NCI-H146 treated with DMSO at 0.1 percent for 48 hours (cell line): Measurements from ENCODE around the gene GPC4.

Experiments
- DNase-seq: peaks from one replicate; lab custom pipeline; 2025; ENCODE audit not compliant: unreplicated experiment; lab: John Stamatoyannopoulos, UW

Gene GPC4

GRCh38 chrX:133415276-133416105 lies at the start of gene GPC4:
Gene GPC4, minus strand, starts transcription at chrX:133415489. Its CDS starts 524 bp downstream, at chrX:133414965.
- no peak for DNase-seq

- no peak for DNase-seq
Measured at GRCh38 chrX:133461231-133461630, 45.9 kb upstream of the GPC4 start.

DNA sequence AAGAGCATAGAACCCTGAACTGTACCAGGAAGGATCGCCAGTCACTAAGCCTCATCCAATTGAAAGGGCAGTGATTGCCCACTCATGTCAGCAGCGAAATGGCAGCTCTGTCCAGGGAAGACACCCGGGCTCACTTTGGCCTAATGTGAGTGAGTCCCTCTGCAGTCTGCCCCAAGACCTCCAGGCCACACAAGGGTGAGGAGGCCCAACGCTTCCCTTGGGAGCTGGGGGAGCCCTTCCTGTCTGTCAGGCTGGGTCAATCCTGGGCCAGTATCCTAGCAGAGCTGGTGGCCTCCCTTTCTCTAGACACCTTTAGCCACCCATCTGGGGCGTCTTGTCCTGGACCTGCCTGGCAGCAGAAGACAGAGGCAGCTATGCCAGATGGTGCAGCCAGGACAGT lies 39.6 kb upstream of the GPC4 start:
- DNase-seq, result no peak

DNA sequence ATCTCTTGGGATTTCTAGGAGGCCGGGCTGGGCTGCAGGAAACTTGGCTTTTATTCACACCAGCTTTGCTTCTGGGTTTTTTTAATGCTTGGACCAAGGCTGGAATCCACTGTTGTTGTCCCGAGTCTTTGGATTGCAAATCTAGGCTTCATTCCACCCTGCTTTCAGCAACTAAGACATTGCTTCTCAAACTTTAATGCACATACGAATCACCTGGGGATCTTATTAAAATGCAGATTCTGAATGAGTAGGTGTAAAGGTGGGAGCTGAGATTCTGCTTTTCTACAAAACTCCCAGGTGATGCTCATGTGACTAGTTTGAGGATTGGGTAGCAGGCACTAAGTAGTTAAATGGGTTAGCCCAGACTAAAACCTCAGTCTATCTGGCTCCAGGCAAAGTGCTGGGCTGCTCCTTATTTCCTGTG lies 39.2 kb upstream of the GPC4 start:
- DNase-seq, result no peak

- DNase-seq, result no peak
Measured at GRCh38 chrX:133448512-133449076, 33.3 kb upstream of the GPC4 start.

- DNase-seq, result no peak
Measured at GRCh38 chrX:133444952-133445831, 29.9 kb upstream of the GPC4 start.

GRCh38 chrX:133444196-133444595 lies 28.9 kb upstream of the GPC4 start:
- DNase-seq, result no peak

- DNase-seq, result no peak
Measured at GRCh38 chrX:133440797-133441163, 25.5 kb upstream of the GPC4 start.

DNA sequence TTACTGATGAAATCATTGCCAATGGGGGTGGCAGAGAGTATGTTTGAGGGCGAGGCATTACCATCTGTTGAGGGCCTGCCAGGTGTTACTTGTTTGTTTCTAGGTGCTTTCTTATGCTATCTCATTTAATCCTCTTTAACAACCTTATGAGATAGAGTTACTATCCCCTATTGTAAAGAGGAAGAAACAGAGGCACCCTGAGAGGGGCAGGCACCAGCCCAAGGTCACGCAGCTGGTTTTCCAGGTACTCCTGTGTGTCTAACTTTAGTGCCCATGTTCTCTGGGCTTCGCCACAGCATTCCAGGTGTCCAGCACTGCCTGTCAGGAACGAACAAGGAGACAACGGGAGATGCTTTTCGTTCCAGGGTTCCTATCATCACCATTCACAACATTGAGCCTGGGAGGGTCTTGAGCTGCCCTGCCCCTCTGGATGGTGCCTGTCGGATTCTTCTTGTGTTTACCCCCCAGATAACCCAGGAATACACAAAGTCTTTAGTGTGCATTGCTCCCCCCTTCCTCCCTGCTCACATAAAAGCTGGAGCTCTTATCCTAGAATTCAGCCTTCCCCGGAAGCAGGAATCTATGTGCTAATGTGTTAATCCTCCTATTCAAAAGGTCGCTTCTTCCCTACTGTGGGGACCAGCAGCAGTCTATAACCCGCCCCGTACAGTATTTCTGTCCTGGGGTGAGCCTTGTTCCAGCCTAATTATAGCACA lies 24.9 kb upstream of the GPC4 start:
- no peak for DNase-seq

DNA sequence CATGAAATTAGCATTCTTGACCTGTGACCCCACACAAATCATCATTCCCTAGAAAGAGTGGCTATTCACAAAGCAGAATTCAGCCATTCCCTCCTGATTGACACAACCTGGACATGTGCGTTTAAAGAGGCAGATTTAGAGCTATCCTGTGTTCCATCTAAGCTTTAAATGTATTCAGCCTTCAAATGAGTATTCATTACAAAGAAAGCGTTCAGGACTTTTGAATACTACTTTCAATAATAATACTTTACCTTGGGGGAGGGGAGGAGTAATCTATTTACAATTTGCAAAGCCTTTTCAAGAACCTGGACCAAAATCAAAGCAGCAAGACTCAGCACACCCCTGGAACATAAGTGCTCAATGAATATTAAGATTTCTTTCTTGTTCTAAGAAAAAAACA lies 22.5 kb upstream of the GPC4 start:
- no peak for DNase-seq

DNA sequence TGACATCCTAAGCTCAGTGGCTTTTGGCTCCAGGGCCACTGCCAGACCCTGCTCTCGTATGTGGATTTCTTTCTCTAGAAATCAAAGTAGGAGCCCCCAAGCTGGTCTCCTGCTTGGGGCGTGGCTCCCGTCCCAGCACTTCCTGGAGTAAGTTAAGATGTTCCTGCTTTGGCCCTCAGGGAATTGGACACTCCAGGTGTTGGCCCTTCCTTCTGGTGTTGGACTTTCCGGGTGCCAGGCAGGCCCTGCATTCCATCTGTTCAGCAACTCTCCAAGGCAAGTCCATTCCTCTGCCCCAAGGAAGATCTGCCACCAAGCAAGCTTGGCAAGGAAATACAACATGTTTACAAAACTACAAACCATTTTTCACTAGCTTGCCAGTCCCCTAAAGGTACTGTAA lies 22.1 kb upstream of the GPC4 start:
- no peak for DNase-seq

GRCh38 chrX:133435544-133436124 lies 20.3 kb upstream of the GPC4 start:
- DNase-seq, result no peak

DNA sequence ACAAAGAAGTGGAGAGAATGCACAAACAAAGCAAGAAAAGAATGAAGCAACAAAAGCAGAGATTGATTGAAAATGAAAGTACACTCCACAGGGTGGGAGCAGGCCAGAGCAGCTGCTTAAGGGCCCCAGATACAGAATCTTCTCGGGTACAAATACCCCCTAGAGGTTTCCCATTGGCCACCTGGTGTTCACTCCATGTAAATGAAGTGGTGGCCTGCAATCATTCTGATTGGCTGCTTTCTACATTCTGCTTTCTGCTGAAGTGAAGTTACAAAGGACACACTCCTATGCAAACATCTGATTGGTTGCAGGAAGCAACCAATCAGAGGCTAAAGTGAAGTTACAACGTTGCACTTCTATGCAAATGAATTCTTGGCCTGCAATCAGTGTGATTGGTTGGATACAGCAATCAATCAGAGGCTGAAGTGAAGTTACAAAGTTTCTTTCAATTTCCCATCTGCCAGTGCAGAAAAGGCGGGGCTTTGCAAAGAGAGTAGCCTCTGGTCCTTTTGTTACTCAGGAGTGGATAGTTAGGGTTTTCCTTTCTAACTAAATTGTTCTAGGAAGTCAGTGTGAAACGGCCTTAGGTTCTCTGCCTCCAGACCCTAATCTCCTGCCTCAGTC lies 19.0 kb upstream of the GPC4 start:
- DNase-seq, result no peak

DNA sequence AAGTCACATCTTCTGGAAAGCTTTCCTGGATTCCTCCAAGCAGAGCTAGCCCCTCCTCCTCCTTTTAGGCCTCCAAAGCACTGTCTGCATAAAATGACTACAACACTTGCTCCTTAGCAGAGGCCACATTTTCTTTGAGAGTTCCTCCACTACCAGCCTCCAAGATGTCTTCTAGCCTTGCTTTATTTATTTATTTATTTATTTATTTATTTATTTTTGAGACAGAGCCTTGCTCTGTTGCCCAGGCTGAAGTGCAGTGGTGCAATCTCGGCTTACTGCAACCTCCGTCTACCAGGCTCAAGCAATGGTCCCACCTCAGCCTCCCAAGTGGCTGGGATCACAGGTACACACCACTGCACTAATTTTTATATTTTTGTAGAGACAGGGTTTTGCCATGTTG lies 4.6 kb upstream of the GPC4 start:
- DNase-seq, result no peak

DNA sequence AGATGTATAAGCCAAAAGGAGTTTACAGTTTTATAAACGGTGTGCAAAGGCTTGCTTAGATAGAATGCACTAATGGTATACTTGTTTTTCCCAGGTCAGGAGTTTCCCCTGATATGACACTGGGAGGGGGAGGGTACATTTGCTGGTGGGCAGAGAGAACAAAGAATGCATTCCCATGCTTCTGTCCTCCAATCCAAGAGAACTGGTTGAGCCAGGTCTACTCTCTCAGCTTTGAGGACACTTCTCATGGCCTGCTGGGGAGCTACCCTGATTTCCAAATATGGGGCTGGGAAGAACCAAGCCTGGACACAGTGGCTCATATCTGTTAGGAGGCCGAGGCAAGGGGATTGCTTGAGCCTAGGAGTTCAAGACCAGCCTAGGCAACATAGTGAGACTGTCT lies 3.3 kb upstream of the GPC4 start:
- DNase-seq, result no peak

GRCh38 chrX:133417364-133417763 lies 2.1 kb upstream of the GPC4 start:
- DNase-seq, result no peak

GRCh38 chrX:133414406-133415275 lies 648 bp downstream of the GPC4 start:
- no peak for DNase-seq

DNA sequence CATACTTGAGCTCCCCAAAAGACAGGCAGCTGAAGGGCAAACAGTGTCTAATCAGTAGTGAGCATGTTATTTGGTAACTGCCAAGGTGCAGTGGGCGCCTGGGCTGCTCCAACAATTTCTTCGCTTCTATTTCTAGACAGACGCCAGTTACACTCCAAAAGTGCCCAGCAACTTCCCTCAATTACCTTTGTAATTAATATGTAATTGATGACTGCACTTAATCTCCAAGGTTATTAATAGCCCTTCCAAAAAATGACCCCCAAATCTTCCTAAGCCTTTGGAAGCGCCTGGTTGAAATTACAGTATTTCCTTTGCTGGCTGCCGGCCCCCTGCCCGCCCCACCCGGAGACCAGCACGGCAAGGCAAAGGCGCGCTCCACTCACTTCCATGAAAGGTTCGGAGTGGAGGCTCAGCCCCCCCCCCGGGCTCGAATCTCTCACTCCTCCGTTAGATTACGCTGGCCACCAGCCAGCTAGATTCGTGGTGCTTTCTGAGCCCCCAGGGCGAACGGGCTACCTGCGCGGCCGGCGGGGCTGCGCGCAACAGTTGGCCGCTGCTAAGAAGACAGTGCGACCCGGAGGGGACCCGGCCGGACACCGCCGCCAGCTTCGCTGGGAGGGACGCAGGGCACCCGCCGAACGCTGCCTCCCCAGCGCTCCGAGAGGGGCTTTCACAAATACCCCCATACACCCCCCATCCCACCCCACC lies 1.9 kb downstream of the GPC4 start:
- no peak for DNase-seq

DNA sequence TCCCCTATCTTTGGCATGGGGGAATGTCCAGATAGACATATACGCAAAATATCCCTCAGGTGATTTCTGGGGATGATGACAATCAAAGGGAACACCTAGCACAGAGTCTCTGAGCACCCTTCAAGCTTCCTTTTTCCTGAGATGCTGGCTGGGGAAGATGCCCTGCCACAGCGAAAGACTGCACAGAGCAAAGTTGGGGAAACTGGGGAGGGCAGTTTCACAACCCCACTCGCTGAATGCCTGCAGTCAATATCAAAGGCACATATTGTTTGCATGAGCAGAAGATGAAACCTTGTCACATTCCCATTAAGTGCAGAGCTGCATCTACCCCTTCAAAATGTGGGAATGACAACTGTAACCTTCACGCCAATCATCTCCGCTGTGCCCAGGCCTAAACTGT lies 2.6 kb downstream of the GPC4 start:
- DNase-seq, result no peak
